Activated T-cell treated with anti-CD3 and anti-CD28 coated beads, Interleukin-2, amount 50 U/mL, for 4 hours (primary cell): Measurements from ENCODE around the gene CMIP. TPM values are rescaled to one million over a fixed set of nuclear protein-coding genes. Genes with fewer than 3 reads are reported as not detected.
A peak's percentile ranks its signal among the peaks of the same experiment; 100 is the strongest.

Experiments used
- ATAC-seq, 2 donors: fragments of 200-7000 bp; cut with Tn5 transposase; one replicate each; pipeline ENCODE4 v1.10.0; 2021
- DNase-seq: peaks from one replicate; pipeline ENCODE4 v3.0.0-alpha.2; 2020
- H3K27me3 Mint-ChIP-seq: one replicate; pipeline ENCODE4 v1.8.0; 2021; ENCODE audit warnings: low read depth, mixed read lengths
- H3K36me3 Mint-ChIP-seq: one replicate; pipeline ENCODE4 v1.8.0; 2022; ENCODE audit warnings: mixed read lengths; ENCODE audit not compliant: insufficient read depth
- H3K4me1 Mint-ChIP-seq: one replicate; pipeline ENCODE4 v1.8.0; 2021; ENCODE audit warnings: low read depth, mixed read lengths
- H3K4me3 Mint-ChIP-seq: one replicate; pipeline ENCODE4 v1.8.0; 2021; ENCODE audit warnings: mild to moderate bottlenecking, moderate library complexity, mixed read lengths
- H3K9me3 Mint-ChIP-seq: one replicate; pipeline ENCODE4 v1.8.0; 2021; ENCODE audit warnings: mixed read lengths
- total RNA-seq, 3 donors: library from RNA; stranded (reverse); gene quantifications; one replicate each; pipeline ENCODE4 v1.2.1, GENCODE V29; 2021

The CMIP gene
- total RNA-seq, 3 donors from 2014 or later: 20.8 to 23.5 (median 21.9) TPM

DNA sequence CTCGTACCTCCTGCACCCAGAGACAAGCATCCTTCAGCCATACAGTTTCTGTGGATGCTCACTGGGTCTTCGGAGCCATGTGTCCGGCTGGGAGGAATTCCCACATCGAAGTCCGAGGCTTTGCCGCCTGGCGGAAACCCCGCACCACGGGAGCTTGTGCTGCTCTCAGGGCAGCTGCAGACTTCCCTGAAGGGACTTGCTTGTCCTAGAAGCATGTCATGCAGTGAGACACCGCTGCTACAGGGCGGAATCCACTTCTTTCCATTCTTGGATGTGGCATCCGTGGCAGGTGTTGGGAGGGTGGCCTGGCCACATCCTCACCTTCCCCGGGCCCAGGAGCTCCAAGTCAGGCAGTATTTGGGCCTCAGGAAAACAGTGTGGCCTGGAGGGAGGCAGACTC is 122.5 kb downstream of the CMIP start:
- H3K4me1 Mint-ChIP-seq: peaks cover 36% of the 10 kb centered on the region
- H3K9me3 Mint-ChIP-seq: peaks cover 3% of the 10 kb centered on the region
- ATAC-seq (no peak), DNase-seq (no peak)
- H3K27me3 Mint-ChIP-seq: no peaks in the 10 kb centered on the region
- H3K36me3 Mint-ChIP-seq: peaks cover 5% of the 10 kb centered on the region
- H3K4me3 Mint-ChIP-seq: no peak overlapping the region

DNA sequence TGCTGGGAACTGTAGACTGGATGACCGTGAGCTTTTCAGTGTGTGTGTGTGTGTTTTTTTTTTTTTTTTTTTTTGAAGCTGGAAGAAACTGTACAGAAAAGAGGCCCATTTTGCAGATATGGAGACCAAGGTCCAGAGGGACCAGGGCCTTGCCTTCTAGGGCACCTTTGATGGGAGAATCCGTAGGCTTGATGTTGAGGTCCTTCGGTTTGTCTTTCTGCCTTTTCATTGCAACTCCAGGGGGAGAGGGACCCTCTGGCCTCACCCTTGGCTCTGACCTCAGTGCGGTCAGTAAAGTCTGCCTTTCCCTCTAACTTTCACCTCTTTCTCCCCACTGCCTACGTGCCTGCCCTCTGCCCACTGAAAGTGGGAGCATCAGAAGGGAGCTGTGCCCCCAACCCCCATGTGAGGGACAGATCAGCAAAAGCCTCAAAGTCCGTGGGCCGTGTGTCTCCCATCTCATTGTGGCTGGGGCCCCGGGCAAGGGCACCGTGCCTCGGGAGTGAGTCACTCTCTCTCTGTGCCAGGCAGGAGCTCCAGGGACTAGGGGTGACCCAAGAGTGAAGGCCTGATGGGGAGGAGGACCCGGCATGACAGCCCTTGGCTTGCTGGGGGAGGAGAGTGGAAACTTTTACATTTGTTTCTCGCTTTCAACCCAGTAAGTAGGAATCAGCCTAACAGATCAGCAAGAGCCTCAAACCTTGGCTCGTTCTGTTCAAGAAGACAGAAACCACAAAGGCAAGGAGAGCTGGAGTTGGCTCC is 123.6 kb downstream of the CMIP start:
- Mint-ChIP-seq H3K36me3 (peaks cover 5% of the 10 kb centered on the region), H3K27me3 (no peaks in the 10 kb centered on the region), H3K4me3 (peak overlapping the region; percentile 48), H3K9me3 (peaks cover 3% of the 10 kb centered on the region), H3K4me1 (peaks cover 31% of the 10 kb centered on the region)
- DNase-seq: no peak
- peak; percentile 93 to 95 for ATAC-seq

DNA sequence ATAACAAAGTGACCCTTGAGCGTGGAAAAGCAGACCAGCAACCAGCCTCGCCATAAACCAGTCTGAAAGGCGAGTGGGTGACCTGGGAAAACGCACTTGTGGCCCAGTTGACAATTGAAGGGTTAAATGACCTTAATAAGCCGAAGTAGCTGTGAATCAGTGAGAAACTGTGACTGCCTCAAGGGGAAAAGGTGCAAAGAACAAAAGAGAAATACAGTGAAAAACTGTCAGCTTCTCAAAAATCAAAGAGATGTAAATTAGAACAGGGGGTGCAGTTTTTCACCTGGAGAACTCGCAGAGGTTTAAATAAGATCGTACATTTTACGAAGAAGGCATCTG is 124.1 kb downstream of the CMIP start:
- no peaks in the 10 kb centered on the region for H3K27me3 Mint-ChIP-seq
- ATAC-seq (peak; percentile 34 to 57), DNase-seq (no peak)
- no peak overlapping the region for H3K4me3 Mint-ChIP-seq
- peaks cover 31% of the 10 kb centered on the region for H3K4me1 Mint-ChIP-seq
- H3K36me3 Mint-ChIP-seq: peaks cover 5% of the 10 kb centered on the region
- peaks cover 3% of the 10 kb centered on the region for H3K9me3 Mint-ChIP-seq

DNA sequence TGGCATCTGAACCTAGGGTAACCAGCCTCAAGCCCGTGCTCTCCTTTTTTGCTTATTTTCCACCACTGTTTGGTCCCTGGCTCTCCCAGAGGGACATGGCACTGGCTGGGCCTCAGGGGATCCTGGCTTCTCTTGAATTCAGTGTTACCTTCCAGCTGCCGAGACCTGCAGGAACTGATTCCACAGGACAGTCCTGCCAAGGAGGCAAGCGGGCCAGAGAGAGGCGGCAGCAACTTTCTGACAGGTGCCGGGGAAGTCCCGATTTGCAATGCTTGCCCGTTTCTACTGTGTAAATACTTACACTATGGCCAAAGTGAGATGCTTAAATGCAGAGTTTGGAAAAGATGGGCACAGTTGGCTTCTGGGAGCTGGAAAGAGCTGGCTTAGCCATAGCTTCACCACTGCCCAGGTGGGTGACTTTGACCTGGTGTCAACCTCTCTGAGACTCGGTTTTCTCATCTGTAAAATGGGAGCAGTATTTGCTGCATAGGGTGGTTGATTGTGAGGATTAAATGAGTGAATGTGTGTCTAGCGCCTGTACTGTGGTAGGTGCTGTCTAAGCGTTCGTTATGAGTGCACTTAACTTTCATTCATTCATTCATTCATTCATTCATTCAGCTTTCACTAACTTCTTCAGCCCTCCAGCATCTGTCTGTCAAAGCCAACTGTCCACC is 124.9 kb downstream of the CMIP start:
- DNase-seq: no peak
- Mint-ChIP-seq H3K4me3 (no peak overlapping the region), H3K9me3 (peaks cover 3% of the 10 kb centered on the region), H3K4me1 (peaks cover 31% of the 10 kb centered on the region), H3K27me3 (no peaks in the 10 kb centered on the region), H3K36me3 (peaks cover 5% of the 10 kb centered on the region)
- ATAC-seq: no peak

DNA sequence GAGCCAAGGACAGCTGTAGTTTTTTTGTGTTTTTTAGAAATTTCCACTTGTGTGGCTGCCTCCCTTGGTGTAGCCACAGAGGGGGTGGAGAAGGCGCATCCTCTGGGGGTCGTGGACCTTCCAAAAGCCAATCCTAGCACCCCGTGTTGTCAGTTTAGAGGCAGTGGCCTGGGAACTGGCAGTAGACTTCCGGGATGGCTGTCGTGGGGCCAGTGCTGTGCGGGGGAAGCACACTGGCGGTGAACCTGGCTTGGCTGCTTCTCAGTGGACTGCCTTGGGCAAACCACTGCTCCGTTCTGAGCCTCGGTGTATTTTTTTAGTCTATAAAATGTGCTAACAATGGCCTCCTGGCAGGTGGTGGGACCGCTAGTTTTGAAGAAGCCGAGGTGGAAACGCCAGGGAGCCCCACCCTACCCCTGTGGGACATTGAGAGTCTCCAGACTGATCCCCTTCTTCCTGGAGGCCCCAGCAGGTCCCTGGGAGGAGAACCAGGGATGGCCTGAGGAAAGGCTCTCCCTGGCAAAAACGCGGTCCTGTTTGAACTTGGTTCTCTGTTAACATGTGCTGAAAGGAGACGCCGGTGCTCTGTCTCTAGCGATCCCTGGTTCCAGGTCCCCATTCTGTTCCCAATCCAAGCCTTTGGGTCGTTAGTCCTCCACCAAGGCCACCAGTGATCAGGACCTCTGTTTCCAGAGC is 125.7 kb downstream of the CMIP start:
- DNase-seq (no peak), ATAC-seq (no peak)
- Mint-ChIP-seq H3K36me3 (peaks cover 5% of the 10 kb centered on the region), H3K4me1 (peaks cover 31% of the 10 kb centered on the region), H3K27me3 (no peaks in the 10 kb centered on the region), H3K9me3 (peaks cover 3% of the 10 kb centered on the region), H3K4me3 (no peak overlapping the region)

DNA sequence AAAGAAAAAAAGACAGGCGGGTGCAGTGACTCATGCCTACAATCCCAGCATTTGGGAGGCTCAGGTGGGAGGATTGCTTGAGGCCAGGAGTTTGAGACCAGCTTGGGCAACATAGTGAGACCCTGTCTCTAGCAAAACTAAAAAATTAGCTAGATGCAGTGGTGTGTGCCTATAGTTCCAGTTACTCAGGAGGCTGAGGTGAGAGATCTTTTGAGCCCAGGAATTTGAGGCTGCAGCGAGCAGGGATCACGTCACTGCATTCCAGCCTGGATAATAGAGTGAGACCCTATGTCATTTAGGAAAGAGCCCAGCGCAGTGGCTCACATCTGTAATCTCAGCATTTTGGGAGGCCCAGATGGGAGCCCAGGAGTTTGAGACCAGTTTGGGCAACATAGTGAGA is 126.6 kb downstream of the CMIP start:
- H3K27me3 Mint-ChIP-seq: no peaks in the 10 kb centered on the region

DNA sequence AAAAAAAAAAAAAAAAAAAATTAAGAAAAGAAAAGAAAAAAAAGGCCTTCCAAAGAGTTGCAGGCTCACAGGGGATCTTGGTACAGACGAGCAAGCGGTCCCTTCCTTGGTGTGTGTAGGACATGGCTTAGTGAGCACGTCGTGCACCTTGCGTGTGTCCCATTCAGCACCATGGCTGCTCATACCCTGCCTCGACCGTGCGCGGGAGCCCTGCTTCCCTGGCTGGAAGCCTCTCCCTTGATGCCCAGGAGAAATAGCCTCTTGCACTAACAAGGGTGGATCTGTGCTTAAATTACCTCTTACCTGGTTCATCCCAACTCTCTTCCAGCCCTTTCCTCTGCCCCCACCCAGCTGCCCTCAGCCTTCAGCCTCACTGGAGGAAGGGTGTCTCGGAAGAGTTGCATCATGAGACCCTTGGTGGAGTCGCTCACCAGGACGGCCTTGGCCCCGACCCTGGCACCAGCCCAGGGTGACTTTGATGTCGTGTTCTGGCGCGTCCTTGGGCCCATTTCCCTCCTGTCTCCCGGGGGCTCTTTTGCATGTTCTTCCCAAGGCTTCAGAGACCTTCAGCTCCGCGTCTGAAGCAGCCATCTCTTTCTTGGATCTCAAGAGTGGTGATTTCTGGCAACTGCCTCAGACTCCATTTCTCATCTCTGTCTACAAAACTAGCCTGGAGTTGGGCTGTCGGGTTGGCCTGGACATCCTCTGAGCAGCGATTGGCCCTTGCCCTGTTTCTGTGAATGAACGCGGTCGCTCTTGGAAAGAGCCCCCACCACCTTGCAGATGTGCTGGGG is 127.2 kb downstream of the CMIP start:
- DNase-seq (no peak), ATAC-seq (no peak)
- Mint-ChIP-seq H3K9me3 (no peaks in the 10 kb centered on the region), H3K4me1 (peaks cover 25% of the 10 kb centered on the region), H3K4me3 (no peak overlapping the region), H3K27me3 (no peaks in the 10 kb centered on the region), H3K36me3 (no peaks in the 10 kb centered on the region)

More for the DNA sequence above, 126.6 kb downstream of the CMIP start:
- DNase-seq (no peak), ATAC-seq (no peak)
- Mint-ChIP-seq H3K4me1 (peaks cover 31% of the 10 kb centered on the region), H3K36me3 (peaks cover 4% of the 10 kb centered on the region), H3K4me3 (no peak overlapping the region), H3K9me3 (peaks cover 3% of the 10 kb centered on the region)

DNA sequence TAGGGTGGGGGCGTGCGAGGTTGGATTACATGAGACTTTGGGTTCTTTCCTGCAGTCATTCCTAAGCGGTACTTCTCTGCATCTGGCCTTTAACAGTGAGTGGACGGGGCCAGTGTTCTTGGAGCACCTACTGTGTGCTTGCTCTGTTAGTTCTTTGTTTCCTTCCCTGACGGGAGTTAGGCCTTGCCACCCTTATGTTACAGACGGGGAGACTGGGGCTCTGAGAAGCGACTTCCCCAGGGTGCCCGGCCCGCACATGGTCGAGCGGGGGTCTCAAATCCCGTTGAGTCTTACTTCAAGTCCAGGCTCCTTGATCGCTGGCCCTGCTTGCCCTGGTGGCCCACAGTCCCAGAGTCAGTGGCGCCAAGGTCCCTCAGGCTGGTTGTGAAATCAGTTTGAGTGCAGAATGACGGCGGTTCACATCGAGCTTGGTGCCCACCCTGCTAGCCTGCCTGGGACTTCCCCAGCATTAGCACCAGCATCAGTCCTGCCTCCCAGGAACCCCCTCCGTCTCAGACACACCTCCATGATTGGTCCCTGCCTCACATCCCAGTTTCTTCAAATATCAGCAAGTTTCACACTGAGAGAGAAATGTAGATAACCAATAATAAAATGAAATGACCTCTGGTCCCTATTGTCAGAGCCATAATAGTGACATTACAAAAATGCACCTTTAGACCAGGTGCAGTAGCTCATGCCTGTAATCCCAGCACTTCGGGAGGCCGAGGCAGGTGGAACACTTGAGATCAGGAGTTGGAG is 128.0 kb downstream of the CMIP start:
- Mint-ChIP-seq H3K36me3 (no peaks in the 10 kb centered on the region), H3K4me3 (no peak overlapping the region), H3K27me3 (no peaks in the 10 kb centered on the region), H3K4me1 (peaks cover 22% of the 10 kb centered on the region), H3K9me3 (no peaks in the 10 kb centered on the region)
- no peak for DNase-seq
- ATAC-seq: no peak

DNA sequence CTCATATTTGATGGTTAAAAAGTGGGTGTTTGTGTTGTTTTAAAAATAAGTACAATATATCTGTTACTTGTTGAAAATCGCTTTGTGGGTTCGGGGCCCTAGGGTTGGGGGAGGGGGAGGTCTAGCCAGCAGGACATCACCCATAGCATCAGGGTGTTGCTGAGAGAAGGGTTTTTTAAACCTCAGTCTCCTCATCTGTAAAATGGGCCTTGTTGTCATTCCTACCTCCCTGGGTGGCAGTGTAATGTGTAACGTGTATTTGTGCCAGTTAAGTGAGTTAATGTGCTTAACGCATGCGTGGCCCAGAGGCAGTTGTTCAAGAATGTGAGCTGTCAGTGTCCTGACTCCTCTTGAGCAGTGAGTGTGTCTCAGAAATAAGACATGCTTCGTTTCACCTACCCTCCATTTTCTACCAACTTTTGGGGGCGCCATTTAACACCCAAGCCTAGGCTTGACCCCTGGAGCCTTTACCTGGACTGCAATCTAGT is 129.0 kb downstream of the CMIP start:
- Mint-ChIP-seq H3K4me3 (no peak overlapping the region), H3K4me1 (peaks cover 12% of the 10 kb centered on the region), H3K9me3 (no peaks in the 10 kb centered on the region), H3K36me3 (no peaks in the 10 kb centered on the region), H3K27me3 (no peaks in the 10 kb centered on the region)
- DNase-seq (no peak), ATAC-seq (no peak)

DNA sequence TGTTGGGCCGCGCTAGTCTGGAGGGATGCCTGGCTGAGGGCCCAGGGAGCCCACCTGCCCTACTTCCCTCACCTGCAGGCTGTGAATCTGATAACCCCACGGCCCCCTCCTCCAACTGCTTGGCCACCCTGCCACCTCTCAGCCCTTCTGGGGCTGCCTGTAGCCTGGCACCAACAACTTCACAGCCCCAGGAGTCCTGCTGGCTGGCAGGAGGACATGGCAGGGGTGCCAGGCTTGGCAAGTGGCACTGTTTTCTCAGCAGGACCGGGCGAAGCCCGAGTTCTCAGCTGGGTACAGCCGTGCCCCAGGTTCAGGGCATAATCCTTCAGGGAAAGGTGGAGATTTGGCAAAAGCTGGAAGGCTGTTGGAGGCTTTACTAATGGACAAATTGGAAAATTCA is 129.6 kb downstream of the CMIP start:
- no peaks in the 10 kb centered on the region for H3K9me3 Mint-ChIP-seq
- no peaks in the 10 kb centered on the region for H3K36me3 Mint-ChIP-seq
- peaks cover 6% of the 10 kb centered on the region for H3K4me1 Mint-ChIP-seq
- H3K4me3 Mint-ChIP-seq: no peak overlapping the region
- H3K27me3 Mint-ChIP-seq: no peaks in the 10 kb centered on the region
- ATAC-seq (no peak), DNase-seq (no peak)

DNA sequence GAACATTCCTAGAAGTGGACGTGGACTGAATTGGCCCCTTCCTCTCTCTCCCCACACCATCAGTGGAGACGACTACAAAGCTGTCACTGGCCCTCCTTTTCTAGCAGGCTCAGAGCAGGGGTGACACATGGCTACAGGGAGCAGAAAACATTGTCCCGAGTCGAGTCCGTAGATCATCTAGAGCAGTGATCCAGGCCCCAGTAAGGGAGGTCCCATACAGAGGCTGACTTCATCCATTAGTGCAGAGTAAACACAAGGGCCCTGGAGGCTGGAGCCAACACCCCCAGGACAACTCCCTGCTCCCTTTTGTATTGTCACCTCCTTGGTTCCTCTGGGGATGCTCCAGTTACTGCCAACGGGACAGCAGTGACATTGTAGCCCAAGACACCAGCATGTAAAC is 130.7 kb downstream of the CMIP start:
- Mint-ChIP-seq H3K36me3 (no peaks in the 10 kb centered on the region), H3K4me1 (no peaks in the 10 kb centered on the region), H3K4me3 (no peak overlapping the region), H3K27me3 (no peaks in the 10 kb centered on the region), H3K9me3 (no peaks in the 10 kb centered on the region)
- ATAC-seq: no peak
- no peak for DNase-seq

DNA sequence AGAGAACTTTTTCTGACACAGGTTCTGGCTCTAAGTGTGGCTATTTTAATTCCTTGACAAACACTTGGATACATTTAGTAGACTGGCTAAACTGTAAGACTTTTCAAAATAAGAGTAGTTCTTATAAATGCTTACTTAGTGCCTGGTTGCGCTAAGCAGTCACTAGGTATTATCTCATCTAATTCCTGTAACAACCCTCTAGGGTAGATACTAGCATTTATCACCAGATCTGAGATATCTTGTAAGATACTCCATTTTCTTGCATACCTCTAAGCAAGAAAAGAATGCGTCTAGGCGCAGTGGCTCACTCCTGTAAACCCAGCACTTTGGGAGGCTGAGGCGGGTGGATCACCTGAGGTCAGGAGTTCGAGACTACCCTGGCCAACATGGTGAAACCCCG is 131.2 kb downstream of the CMIP start:
- Mint-ChIP-seq H3K27me3 (no peaks in the 10 kb centered on the region), H3K4me1 (no peaks in the 10 kb centered on the region), H3K36me3 (no peaks in the 10 kb centered on the region), H3K4me3 (no peak overlapping the region), H3K9me3 (no peaks in the 10 kb centered on the region)
- ATAC-seq (no peak), DNase-seq (no peak)

DNA sequence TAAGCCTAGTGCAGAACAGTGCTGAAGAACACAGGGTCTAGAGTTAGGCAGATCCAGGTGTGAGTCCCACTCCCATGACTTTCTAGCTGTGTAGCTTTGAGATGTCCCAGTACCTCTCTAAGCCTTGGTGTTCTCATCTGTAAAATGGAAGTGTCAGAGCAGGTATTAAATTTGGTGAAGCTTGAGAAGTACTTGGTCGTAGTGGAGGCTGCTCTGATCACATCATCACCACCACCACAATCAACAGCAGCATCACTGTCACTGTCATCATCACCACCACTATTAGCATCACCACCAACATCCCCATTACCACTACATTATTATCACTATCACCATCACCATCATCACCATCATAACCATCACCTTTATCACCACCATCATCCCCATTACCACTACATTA is 132.1 kb downstream of the CMIP start:
- no peak for ATAC-seq
- no peak overlapping the region for H3K4me3 Mint-ChIP-seq
- no peak for DNase-seq

More for the DNA sequence above, 132.1 kb downstream of the CMIP start:
- H3K27me3 Mint-ChIP-seq: no peaks in the 10 kb centered on the region
- no peaks in the 10 kb centered on the region for H3K4me1 Mint-ChIP-seq
- H3K36me3 Mint-ChIP-seq: no peaks in the 10 kb centered on the region
- no peaks in the 10 kb centered on the region for H3K9me3 Mint-ChIP-seq
